Esophagus muscularis mucosa (tissue), 4 donors: ENCODE results near the gene STUM. TPM values are rescaled to one million over a fixed set of nuclear protein-coding genes. Genes with fewer than 3 reads are reported as not detected.

Experiments used
- DNase-seq: peaks from one replicate; pipeline ENCODE4 v3.0.0-alpha.2; 2017; ENCODE audit errors: extremely low spot score
- H3K27ac ChIP-seq, 4 donors: fragments of 200-600 bp; sonication (generic); replicated peaks in 1 of 4; 1 replicate in 3 of 4; 2 replicates in 1 of 4; pipeline ENCODE4 v1.5.1; 2016 to 2019; ENCODE audit warnings: mild to moderate bottlenecking in 1 of 4
- H3K27me3 ChIP-seq, 4 donors: fragments of 200-600 bp; sonication (generic); one replicate each; pipeline versions ENCODE4 v1.5.1 to v1.6.0; 2016 to 2019
- H3K36me3 ChIP-seq, 4 donors: fragments of 200-600 bp; sonication (generic); one replicate each; pipeline ENCODE4 v1.5.1; 2016 to 2019
- H3K4me1 ChIP-seq, 4 donors: fragments of 200-600 bp; sonication (generic); one replicate each; pipeline ENCODE4 v1.5.1; 2016 to 2019
- H3K4me3 ChIP-seq, 4 donors: fragments of 200-600 bp; sonication (generic); 1 replicate in 2 of 4; 2 replicates in 2 of 4; pipeline ENCODE4 v1.5.1; 2016 to 2019; ENCODE audit warnings: mild to moderate bottlenecking in 4 of 4, moderate library complexity in 1 of 4
- H3K9me3 ChIP-seq, 4 donors: fragments of 200-600 bp; sonication (generic); 1 replicate in 3 of 4; 2 replicates in 1 of 4; pipeline ENCODE4 v1.5.1; 2016 to 2019
- CTCF ChIP-seq, 3 experiments: fragments of 200-600 bp in 2 of 3; fragments of 450-650 bp in 1 of 3; sonication (generic) in 2 of 3; IDR thresholded peaks; one replicate each; pipeline ENCODE4 v1.5.1; 2017 to 2019; ENCODE audit warnings: antibody characterized with exemption in 3 of 3, mild to moderate bottlenecking in 2 of 3, moderate library complexity in 1 of 3
- EP300 ChIP-seq: sonication (generic); formaldehyde crosslinking; IDR thresholded peaks from one replicate; pipeline ENCODE4 v1.6.1; 2017; ENCODE audit warnings: antibody characterized with exemption
- POLR2A ChIP-seq: fragments of 450-650 bp; IDR thresholded peaks from one replicate; pipeline ENCODE4 v1.6.1; 2017; ENCODE audit warnings: antibody characterized with exemption, moderate library complexity, mild to moderate bottlenecking, low read depth
- POLR2AphosphoS5 ChIP-seq, 2 donors: sonication (generic); formaldehyde crosslinking; IDR thresholded peaks; one replicate each; pipeline ENCODE4 v1.6.1; 2017; ENCODE audit warnings: antibody characterized with exemption in 2 of 2
- WGBS: methylation state at CpG from one replicate; pipeline ENCODE4 v1.1.5; 2018; 5-methylcytosine and 5-hydroxymethylcytosine counted together
- intact Hi-C: fragments of 100-400 bp; cut with DNase I; formaldehyde crosslinking; loops from one replicate; pipeline ENCODE4 v1.15.1; 2023
- total RNA-seq, 4 donors: library from RNA; depleted of rRNA; stranded (reverse); fragments of >200 nt; gene quantifications; one replicate each; pipeline versions ENCODE4 v1.1.0 to v1.2.1, GENCODE V29; 2016

The STUM gene
- total RNA-seq, 4 donors from 2014 or later = 3.1 to 7.6 (median 6.3) TPM

DNA sequence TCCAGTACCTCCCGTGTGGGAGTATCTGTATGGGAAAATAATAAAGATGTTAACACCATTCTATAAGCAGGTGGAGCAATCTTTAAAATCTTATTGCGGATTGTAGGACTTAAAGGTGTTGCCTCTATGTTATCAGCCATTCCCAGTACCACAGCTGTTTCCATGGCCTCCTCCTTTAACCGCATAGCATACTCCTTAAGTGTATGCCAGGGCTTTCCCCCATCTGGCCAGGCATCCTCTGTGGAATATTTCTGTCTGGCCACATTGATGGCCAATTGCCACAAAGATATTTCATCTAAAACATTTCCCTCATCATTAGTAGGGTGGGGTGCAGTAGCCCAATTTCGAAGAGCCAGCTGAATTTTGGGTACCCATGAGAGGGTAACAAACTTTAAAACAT lies 7.3 kb upstream of the STUM start:
- no peak overlapping the region for H3K27ac ChIP-seq
- 87% methylated on average over 4 of the region's 4 CpGs for WGBS
- H3K27me3 ChIP-seq = no peaks in the 10 kb centered on the region
- H3K4me3 ChIP-seq = no peak overlapping the region
- H3K4me1 ChIP-seq = peaks cover 13 to 21% (median 14%) of the 10 kb centered on the region in 4 donors
- TF ChIP-seq CTCF (IDR thresholded peaks at IDR 0.05) = no peak
- no peak for TF ChIP-seq POLR2AphosphoS5 (IDR thresholded peaks at IDR 0.05)
- no peak for TF ChIP-seq EP300
- no peak for TF ChIP-seq POLR2A
- H3K36me3 ChIP-seq = no peaks in the 10 kb centered on the region
- intact Hi-C loops = loop anchor here (10.0 kb wide), 1 partner anchor 204 kb away; no protein-coding TSS in a partner anchor
- no peak for DNase-seq
- no peaks in the 10 kb centered on the region for H3K9me3 ChIP-seq

DNA sequence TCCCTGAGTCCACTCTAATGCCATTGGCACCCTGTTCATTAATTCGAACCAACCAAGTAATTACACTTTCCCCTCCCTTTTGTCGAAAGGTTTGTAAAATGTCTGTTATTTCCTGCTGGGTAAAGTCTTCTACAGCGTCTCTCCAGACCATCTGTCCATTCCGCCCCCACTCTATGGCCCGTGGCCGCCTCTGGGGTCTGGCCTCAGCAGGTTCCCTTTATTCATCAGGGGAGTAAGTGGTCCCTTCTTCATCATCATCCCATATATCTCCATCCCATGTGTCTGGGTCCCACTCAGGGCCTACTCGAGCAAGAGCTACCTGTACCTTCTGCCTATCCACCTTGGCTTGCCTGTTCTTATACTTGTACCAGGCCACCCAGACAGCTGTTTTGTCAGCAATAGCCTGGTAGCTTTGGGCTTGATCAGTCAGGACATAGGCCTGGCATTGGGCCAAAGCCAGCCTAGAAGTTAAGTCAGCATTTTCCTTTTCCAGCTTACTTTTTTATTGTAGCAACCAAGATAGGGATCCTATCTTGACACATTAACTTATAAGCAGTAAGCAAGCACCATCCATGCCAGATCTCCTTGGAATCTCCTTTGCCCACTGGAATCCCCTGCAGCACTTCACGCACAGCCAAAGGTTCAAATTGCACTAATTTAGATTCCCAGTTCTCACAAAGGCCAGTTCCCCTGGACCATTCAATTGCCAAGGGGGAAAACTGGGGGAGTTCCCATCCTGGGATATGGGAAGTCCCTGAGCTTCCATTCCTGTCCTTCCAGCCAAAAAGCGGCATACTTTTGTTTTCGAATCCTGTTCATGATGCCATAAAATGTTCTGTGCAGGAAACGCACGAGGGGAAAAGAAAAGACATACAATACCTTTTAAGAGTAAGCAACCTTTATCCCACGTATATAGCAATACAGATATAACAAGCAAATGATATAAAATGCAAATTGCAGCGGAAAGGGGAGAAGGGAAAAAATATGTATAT lies 6.6 kb upstream of the STUM start:
- no peak for DNase-seq
- Histone ChIP-seq H3K36me3 (no peaks in the 10 kb centered on the region), H3K27me3 (no peaks in the 10 kb centered on the region), H3K27ac (no peak overlapping the region), H3K9me3 (no peaks in the 10 kb centered on the region), H3K4me3 (no peak overlapping the region), H3K4me1 (peaks cover 13 to 21% (median 14%) of the 10 kb centered on the region in 4 donors)
- no peak for TF ChIP-seq EP300
- no peak for TF ChIP-seq POLR2A
- no peak for TF ChIP-seq POLR2AphosphoS5 (IDR thresholded peaks at IDR 0.05)
- TF ChIP-seq CTCF (IDR thresholded peaks at IDR 0.05) = no peak
- intact Hi-C loops = loop anchor here (10.0 kb wide), 1 partner anchor 203 kb away; no protein-coding TSS in a partner anchor
- 75% methylated on average over 14 of the region's 14 CpGs for WGBS

- TF ChIP-seq POLR2AphosphoS5 (IDR thresholded peaks at IDR 0.05) (no peak), CTCF (IDR thresholded peaks at IDR 0.05) (no peak), EP300 (no peak), POLR2A (no peak)
- peaks cover 15 to 21% (median 16%) of the 10 kb centered on the region in 4 donors for H3K4me1 ChIP-seq
- no peaks in the 10 kb centered on the region for H3K9me3 ChIP-seq
- WGBS = 52% methylated on average over 10 of the region's 10 CpGs
- H3K4me3 ChIP-seq = no peak overlapping the region
- no peaks in the 10 kb centered on the region for H3K27me3 ChIP-seq
- intact Hi-C loops = loop anchor here (10.0 kb wide), 1 partner anchor 202 kb away; no protein-coding TSS in a partner anchor
- H3K36me3 ChIP-seq = no peaks in the 10 kb centered on the region
- H3K27ac ChIP-seq = no peak overlapping the region
- DNase-seq = no peak
These were observed 5.9 kb upstream of the STUM start for GRCh38 chr1:226542623-226543103.

GRCh38 chr1:226545836-226546596 lies 2.5 kb upstream of the STUM start:
- Histone ChIP-seq H3K27me3 (peaks cover 0 to 13% (median 0%) of the 10 kb centered on the region in 4 donors), H3K27ac (peak overlapping the region in 3 of 4 donors; percentile 1 to 36 (median 24)), H3K9me3 (no peaks in the 10 kb centered on the region), H3K36me3 (no peaks in the 10 kb centered on the region), H3K4me1 (peaks cover 41 to 48% (median 47%) of the 10 kb centered on the region in 4 donors), H3K4me3 (no peak overlapping the region)
- 68% methylated on average over 5 of the region's 5 CpGs for WGBS
- DNase-seq = no peak
- TF ChIP-seq CTCF (IDR thresholded peaks at IDR 0.05) (no peak), POLR2AphosphoS5 (IDR thresholded peaks at IDR 0.05) (no peak), POLR2A (no peak), EP300 (no peak)
- intact Hi-C loops = loop anchor here (5.0 to 10.0 kb wide), 3 partner anchors 81 to 281 kb away; no protein-coding TSS in a partner anchor
